ENCODE data around the gene LAIR2.
A peak's percentile ranks its signal among the peaks of the same experiment; 100 is the strongest.

Gene LAIR2

DNA sequence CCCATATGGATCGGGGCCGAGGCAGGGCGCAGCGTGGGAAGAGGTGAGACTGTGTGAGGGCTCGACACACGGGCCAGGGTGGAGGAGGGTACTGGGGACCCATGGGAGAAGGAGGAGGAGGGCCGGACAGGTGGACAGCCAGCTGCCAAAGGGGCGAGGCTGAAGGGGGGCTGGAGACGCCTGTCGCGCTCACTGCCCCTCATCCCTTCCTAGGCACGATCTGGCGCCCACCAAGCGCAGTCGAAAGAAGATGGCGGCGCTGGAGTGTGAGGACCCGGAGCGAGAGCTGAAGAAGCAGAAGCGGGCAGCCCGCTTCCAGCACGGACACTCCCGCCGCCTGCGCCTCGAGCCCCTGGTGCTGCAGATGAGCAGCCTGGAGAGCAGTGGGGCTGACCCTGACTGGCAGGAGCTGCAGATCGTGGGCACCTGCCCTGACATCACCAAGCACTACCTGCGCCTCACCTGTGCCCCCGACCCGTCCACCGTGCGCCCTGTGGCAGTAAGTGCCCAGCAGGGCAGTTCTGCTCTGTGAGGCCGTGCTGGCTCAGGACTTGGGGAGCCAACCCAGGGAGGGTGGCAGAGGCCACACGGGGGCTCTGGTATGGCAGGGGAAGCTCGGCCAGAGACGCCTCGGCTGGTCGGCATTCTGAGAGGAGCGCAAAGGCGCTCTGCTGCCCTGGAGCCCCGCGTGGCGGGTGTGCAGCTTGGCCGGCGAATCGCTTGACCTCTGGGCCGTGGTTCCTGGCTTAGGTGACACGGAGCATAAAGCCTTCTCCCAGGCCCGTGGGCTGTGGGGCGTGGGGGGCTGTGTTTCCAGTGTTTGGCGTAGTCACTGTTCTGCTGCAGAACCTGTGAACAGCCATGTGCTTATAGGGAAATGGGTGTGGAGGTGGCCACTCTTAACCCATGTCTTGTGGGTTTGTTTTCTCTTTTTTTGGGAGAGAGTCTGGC, 45.9 kb upstream of the LAIR2 start:
- H3K4me1 Mint-ChIP-seq = peaks cover 15% of the 10 kb centered on the region
- peaks cover 3% of the 10 kb centered on the region for H3K27me3 Mint-ChIP-seq (ENCODE audit: low read depth, poor library complexity)
- H3K36me3 Mint-ChIP-seq (ENCODE audit: low read depth) = peaks cover 54% of the 10 kb centered on the region
- no peak overlapping the region for H3K4me3 Mint-ChIP-seq
- no peaks in the 10 kb centered on the region for H3K9me3 Mint-ChIP-seq
- TF ChIP-seq, protein P1, sequence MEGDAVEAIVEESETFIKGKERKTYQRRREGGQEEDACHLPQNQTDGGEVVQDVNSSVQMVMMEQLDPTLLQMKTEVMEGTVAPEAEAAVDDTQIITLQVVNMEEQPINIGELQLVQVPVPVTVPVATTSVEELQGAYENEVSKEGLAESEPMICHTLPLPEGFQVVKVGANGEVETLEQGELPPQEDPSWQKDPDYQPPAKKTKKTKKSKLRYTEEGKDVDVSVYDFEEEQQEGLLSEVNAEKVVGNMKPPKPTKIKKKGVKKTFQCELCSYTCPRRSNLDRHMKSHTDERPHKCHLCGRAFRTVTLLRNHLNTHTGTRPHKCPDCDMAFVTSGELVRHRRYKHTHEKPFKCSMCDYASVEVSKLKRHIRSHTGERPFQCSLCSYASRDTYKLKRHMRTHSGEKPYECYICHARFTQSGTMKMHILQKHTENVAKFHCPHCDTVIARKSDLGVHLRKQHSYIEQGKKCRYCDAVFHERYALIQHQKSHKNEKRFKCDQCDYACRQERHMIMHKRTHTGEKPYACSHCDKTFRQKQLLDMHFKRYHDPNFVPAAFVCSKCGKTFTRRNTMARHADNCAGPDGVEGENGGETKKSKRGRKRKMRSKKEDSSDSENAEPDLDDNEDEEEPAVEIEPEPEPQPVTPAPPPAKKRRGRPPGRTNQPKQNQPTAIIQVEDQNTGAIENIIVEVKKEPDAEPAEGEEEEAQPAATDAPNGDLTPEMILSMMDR (IDR thresholded peaks at IDR 0.05) = no peak
- no peak for DNase-seq
- H3K27ac Mint-ChIP-seq = no peak overlapping the region

DNA sequence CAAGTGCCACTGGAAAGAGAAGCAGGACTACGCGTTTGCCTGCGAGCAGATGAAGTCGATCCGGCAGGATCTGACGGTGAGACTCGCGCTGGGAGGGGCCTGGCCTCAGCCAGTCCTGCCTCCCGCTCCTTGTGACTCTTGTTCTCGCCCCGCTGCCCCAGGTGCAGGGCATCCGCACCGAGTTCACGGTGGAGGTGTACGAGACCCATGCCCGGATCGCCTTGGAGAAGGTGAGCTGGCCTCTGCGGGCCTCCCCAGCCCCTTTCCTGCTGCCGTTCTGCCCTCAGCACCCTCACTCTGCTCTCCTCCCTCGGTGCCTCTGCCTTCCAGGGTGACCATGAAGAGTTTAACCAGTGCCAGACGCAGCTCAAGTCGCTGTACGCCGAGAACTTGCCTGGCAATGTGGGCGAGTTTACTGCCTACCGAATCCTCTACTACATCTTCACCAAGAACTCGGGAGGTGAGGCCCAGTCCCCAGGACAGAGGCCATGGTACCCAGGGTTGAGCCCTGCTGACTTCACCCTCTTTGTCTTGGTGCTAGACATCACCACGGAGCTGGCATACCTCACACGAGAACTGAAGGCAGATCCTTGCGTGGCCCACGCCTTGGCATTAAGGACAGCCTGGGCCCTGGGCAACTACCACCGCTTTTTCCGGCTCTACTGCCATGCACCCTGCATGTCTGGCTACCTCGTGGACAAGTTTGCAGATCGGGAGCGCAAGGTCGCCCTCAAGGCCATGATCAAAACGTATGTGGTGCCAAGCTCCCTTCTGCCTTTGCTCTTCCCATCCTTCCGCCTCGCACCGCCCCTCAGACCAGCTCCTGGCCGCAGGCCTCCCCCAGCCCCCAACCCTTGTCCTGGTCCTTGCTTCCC, 44.6 kb upstream of the LAIR2 start:
- Mint-ChIP-seq H3K27ac (peak overlapping the region; percentile 66), H3K4me3 (no peak overlapping the region), H3K36me3 (ENCODE audit: low read depth) (peaks cover 44% of the 10 kb centered on the region), H3K9me3 (no peaks in the 10 kb centered on the region), H3K27me3 (ENCODE audit: low read depth, poor library complexity) (peaks cover 3% of the 10 kb centered on the region), H3K4me1 (peaks cover 19% of the 10 kb centered on the region)
- TF ChIP-seq, protein P1 (IDR thresholded peaks at IDR 0.05) = no peak
- DNase-seq = no peak

DNA sequence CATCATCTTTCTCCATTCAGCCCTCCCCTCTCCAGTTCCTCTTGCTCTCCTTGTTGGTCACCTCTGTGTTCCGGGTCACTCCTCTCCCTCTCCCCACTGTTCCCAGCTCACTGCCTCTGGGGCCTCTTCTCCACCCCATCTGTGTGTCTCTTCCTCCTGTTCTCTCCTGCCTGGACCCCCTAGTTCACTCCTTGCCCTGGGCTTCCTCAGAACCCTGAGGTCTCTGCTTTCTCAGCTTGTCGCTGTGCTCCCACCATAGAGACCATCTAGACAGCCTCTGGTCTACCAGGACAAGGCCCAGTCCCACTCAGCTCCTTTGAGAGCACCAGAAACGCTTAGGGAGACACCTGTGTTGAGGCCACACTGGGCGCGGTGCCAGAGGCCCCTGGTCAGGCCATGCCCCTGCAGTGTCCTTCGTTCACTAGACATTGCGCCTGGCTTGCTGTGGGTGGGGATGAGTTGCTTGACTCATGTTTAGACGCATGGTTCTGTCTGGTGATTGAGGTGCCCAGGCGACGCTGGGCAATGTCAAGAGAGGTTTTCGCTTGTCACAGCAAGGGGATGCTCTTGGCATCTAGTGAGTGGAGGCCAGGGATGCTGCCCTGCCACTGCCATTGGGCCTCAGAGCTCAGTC, 43.9 kb upstream of the LAIR2 start:
- Mint-ChIP-seq H3K27ac (no peak overlapping the region), H3K4me1 (peaks cover 22% of the 10 kb centered on the region), H3K4me3 (no peak overlapping the region), H3K9me3 (no peaks in the 10 kb centered on the region), H3K36me3 (ENCODE audit: low read depth) (peaks cover 37% of the 10 kb centered on the region), H3K27me3 (ENCODE audit: low read depth, poor library complexity) (peaks cover 1% of the 10 kb centered on the region)
- no peak for DNase-seq
- TF ChIP-seq, protein P1 (IDR thresholded peaks at IDR 0.05) = no peak

DNA sequence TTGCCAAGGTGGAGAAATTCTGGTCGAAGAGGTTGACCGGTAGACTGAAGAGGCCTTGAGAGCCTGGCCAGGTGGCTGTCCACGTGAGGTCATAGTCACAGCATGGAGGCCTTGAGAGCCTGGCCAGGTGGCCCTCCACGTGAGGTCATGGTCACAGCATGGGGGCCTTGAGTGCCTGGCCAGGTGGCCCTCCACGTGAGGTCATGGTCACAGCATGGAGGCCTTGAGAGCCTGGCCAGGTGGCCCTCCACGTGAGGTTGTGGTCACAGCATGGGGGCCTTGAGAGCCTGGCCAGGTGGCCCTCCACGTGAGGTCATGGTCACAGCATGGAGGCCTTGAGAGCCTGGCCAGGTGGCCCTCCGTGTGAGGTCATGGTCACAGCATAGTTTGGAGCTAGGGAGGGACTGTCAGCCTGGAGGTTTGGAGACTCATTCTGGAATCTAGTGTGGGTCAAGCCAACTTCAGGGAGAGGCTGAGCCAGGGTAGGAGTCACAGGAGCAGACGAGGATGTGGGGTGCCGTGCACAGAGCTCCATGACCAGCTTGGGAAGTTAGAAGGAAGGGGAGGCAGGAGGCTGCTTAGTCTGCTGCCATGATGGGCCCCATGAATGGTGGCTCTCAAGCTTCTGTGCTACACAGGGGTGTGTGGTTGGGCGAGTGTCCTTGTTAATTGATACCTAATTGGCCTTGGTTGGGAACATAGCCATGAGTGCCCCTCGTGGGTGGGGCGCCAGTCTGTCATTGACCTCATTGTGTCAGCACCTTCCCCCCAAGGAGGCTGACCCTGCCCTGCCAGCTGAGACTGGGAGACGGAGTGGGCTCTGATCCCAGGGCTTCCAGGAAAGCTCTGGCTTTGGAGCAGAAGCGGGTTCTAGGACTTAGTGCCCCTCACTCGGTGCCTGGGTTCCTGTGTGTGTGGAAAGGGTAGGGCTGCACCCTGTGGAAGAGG, 43.1 kb upstream of the LAIR2 start:
- Mint-ChIP-seq H3K9me3 (peaks cover 4% of the 10 kb centered on the region), H3K4me1 (peaks cover 28% of the 10 kb centered on the region), H3K4me3 (no peak overlapping the region), H3K36me3 (ENCODE audit: low read depth) (peaks cover 33% of the 10 kb centered on the region), H3K27me3 (ENCODE audit: low read depth, poor library complexity) (peaks cover 9% of the 10 kb centered on the region), H3K27ac (no peak overlapping the region)
- TF ChIP-seq, protein P1 (IDR thresholded peaks at IDR 0.05) = no peak
- no peak for DNase-seq
